Omental fat pad (tissue), 4 donors: ENCODE measurements around the gene ST3GAL3. TPM values are rescaled to one million over a fixed set of nuclear protein-coding genes. Genes with fewer than 3 reads are reported as not detected.

Source experiments
- ATAC-seq: fragments of 150-250 bp; one replicate; pipeline ENCODE4 v1.9.1; 2016; ENCODE audit warnings: mild to moderate bottlenecking, moderate library complexity; ENCODE audit not compliant: low FRiP score
- DNase-seq: peaks from one replicate; pipeline ENCODE4 v3.0.0-alpha.2; 2019; ENCODE audit warnings: low spot score
- total RNA-seq, 4 donors: library from RNA; depleted of rRNA; stranded (reverse); fragments of >200 nt; gene quantifications; one replicate each; pipeline ENCODE4 v1.1.0, GENCODE V29; 2016
- TF ChIP-seq, protein P1 (sequence below), 3 donors: fragments of 450-650 bp; IDR thresholded peaks; one replicate each; pipeline ENCODE4 v1.5.1; 2016 to 2017; ENCODE audit warnings: antibody characterized with exemption in 3 of 3, mild to moderate bottlenecking in 3 of 3, moderate library complexity in 2 of 3

The ST3GAL3 gene
- total RNA-seq, 4 donors from 2014 or later: 13.4 to 23.9 (median 20.1) TPM

DNA sequence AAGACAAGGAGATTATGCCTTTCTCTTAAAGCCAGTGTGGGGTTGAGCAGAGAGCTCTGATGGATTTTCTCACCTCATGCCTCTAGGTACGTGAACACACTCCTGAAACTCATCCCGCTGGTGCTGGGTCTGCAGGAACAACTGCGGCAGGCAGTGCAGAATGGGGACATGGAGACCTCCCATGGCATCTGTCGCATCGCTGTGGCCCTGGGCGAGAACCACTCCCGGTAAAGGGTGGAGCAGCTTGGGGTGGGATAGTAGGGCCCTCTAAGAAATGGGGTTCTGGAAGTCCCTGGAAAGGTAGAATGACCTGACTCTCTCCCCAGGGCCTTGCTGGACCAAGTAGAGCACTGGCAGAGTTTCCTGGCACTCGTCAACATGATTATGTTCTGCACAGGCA, 248.9 kb downstream of the ST3GAL3 start:
- DNase-seq (no peak), ATAC-seq (no peak)
- TF ChIP-seq, protein P1, sequence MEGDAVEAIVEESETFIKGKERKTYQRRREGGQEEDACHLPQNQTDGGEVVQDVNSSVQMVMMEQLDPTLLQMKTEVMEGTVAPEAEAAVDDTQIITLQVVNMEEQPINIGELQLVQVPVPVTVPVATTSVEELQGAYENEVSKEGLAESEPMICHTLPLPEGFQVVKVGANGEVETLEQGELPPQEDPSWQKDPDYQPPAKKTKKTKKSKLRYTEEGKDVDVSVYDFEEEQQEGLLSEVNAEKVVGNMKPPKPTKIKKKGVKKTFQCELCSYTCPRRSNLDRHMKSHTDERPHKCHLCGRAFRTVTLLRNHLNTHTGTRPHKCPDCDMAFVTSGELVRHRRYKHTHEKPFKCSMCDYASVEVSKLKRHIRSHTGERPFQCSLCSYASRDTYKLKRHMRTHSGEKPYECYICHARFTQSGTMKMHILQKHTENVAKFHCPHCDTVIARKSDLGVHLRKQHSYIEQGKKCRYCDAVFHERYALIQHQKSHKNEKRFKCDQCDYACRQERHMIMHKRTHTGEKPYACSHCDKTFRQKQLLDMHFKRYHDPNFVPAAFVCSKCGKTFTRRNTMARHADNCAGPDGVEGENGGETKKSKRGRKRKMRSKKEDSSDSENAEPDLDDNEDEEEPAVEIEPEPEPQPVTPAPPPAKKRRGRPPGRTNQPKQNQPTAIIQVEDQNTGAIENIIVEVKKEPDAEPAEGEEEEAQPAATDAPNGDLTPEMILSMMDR (IDR thresholded peaks at IDR 0.05): no peak

DNA sequence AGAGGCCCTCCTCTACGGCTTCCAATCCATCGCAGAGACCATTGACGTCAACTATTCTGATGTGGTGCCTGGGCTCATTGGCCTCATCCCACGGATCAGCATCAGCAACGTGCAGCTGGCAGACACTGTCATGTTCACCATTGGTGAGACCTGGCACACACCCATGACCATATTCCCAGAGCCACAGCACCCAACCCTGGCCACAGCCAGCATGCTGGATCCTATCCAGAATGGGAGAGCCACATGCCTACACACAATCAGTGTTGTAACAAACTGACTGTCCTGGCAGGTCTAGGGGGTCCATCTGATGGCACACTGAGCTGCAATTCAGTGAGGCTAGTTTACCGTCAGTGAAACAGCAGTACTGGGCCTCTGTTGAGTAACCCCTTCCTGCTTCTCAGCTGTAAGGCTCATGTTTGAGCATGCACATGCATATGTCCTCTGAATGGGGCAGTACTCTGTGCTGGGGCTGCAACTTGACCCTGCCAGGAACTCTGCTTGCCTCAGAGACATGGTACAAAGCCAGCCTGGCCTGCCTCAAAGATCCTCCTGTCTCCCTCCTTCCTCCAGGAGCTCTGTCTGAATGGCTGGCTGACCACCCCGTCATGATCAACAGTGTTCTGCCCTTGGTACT, 250.2 kb downstream of the ST3GAL3 start:
- DNase-seq: no peak
- ATAC-seq: no peak
- TF ChIP-seq, protein P1 (IDR thresholded peaks at IDR 0.05): no peak

DNA sequence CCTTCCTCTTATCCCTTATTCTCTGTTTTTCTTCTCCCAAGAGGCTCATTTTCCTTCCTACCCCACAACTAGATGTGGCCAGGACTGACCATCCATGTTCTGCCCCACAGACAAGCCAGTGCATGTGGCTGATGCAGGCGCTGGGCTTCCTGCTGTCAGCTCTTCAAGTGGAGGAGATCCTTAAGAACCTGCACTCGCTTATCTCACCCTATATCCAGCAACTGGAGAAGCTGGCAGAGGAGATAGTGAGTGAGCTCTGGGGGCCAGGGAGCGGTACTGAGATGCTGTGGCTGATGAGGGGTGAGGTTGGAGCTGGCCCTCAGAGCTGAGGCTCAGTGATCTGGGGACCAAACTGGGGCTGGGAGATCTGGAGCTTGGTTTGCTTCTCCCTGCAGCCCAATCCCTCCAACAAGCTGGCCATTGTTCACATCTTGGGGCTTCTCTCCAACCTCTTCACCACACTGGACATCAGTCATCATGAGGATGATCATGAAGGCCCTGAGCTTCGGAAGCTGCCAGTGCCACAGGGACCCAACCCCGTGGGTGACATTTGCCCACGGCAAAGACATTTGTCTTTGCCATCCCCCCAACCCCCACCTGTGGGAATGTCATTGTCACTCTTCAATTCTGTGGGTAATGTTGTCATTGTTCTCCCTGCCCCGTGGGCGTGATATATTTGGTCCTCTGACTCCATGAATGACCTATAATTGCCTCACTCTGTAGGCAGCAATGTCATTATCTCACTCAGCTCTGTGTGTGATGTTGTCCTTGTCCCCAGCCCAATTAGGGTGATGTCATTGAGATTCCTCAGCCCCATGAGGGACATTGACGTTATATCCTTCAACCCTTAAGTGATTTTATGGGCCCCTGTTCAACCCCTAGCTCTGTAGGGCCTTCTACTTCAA, 251.3 kb downstream of the ST3GAL3 start:
- ATAC-seq: no peak
- TF ChIP-seq, protein P1 (IDR thresholded peaks at IDR 0.05): no peak
- DNase-seq: no peak

DNA sequence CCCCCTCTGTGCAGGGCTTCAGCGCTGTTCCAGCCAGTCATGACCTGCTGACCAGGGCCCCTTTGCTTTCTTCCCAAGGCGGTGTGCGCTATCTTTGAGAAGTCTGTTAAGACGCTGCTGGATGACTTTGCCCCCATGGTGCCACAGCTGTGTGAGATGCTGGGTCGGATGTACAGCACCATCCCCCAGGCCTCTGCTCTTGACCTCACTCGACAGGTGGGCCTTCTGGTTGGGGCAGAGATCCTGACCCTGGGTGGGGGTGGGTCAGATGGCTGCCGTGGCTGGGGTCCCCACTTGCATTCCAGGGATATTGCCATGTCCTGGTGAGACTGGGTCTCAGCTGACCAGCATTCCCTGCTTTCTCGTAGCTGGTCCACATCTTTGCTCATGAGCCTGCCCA, 253.5 kb downstream of the ST3GAL3 start:
- TF ChIP-seq, protein P1 (IDR thresholded peaks at IDR 0.05): no peak
- DNase-seq (no peak), ATAC-seq (no peak)

DNA sequence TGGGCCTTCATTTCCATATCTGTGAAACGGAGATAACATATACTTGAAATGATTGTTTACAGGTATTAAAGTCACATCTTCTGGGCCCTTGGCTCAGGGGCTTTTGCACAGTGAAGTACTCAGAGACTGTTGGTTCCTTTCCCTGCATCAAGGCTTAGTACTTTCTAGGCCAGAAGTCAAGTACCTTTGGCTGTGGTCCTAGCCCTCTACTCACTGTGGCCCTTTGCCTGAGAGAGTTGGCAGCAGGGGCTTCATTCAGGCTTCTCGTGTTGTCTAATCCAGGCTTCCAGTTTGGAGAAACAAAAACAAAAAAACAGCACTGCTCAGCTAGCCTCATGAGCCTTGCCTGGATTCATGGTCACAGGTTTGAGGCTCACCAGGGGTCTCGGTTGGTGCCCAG, 254.4 kb downstream of the ST3GAL3 start:
- ATAC-seq: no peak
- TF ChIP-seq, protein P1 (IDR thresholded peaks at IDR 0.05): no peak
- DNase-seq: no peak

DNA sequence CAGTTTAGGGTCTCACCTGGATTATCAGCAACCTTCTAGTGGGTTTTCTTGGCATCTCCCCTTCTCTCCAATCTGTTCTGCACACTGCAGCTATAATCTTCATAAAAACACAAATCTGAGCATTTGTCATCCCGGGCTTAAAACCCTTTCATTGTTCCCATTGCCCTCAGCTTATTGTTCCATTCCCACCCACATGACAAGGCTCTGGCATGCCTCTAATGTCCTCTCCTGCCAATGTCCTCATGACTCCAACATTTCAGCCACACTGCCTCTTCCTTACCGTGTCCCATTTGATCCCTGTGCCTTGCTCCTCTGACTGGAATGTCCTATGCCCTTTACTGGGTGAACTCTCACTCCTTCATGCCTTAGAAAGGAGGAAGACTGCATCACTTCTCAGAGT, 255.0 kb downstream of the ST3GAL3 start:
- TF ChIP-seq, protein P1 (IDR thresholded peaks at IDR 0.05): no peak
- DNase-seq: no peak
- ATAC-seq: no peak
